Transverse colon (tissue), 4 donors: ENCODE measurements around the gene TAF1A.

Experiments
- CTCF ChIP-seq, 5 experiments: fragments of 200-600 bp in 3 of 5; fragments of 450-650 bp in 2 of 5; sonication (generic) in 3 of 5; IDR thresholded peaks; 1 replicate in 2 of 5; 2 replicates in 3 of 5; pipeline ENCODE4 v1.5.1; 2016 to 2017; ENCODE audit warnings: antibody characterized with exemption in 5 of 5, inconsistent platforms in 3 of 5, mild to moderate bottlenecking in 2 of 5, moderate library complexity in 1 of 5
- POLR2A ChIP-seq: fragments of 450-650 bp; IDR thresholded peaks from one replicate; pipeline ENCODE4 v1.6.1; 2016; ENCODE audit warnings: antibody characterized with exemption, mild to moderate bottlenecking, moderate library complexity
- POLR2AphosphoS5 ChIP-seq, 3 donors: sonication (generic); formaldehyde crosslinking; IDR thresholded peaks; one replicate each; pipeline ENCODE4 v1.6.1; 2016; ENCODE audit warnings: antibody characterized with exemption in 3 of 3

GRCh38 chr1:222600281-222600680 lies 10.5 kb upstream of the TAF1A start:
- TF ChIP-seq CTCF (IDR thresholded peaks at IDR 0.05) = no peak
- TF ChIP-seq POLR2A = no peak
- no peak for TF ChIP-seq POLR2AphosphoS5 (IDR thresholded peaks at IDR 0.05)
